GM19193 (cell line): ENCODE results near the gene NEO1.

Source experiments
- POLR2A ChIP-seq: IDR thresholded peaks from 4 replicates; pipeline ENCODE4 v1.6.1; 2011; ENCODE audit not compliant: insufficient read depth, insufficient read length; ENCODE audit errors: extremely low read depth

The NEO1 gene

DNA sequence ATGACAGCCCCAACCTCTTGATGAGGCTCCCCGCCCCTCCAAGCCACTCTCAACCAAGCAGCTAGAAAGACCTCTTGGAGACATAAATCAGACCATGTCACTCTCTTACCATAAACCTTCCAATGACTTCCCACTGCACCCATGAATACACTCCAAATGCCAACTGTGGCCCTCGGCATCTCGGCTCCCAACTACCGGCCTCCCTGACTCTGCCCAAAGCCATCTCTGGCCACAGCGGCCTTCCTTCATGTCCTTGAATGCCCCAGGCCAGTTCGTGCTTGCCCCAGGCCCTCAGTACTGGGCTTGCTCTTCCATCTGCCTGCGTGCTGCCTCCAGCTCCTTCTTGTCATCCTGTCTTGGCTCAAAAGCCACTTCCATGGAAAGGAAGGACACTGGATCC lies 284.5 kb downstream of the NEO1 start:
- TF ChIP-seq POLR2A, result no peak

DNA sequence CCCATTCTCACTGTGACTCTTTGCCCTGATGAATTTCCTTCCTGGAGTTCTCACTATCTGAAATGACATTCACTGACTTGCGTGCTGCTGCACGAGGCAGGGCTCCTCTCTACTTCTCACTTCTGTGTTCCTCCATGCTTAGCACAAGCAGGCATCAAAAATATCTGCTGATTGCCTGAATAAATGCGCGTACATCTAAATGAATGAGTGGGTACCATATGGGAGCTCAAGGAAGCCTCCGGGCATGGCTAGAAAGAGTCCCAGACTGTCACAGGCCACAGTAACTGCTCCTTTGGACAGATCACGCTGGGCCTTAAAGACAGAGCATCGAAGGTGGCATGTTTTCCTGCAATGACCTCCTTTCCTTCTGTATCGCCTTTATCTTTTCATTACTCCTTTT lies 284.9 kb downstream of the NEO1 start:
- no peak for TF ChIP-seq POLR2A

DNA sequence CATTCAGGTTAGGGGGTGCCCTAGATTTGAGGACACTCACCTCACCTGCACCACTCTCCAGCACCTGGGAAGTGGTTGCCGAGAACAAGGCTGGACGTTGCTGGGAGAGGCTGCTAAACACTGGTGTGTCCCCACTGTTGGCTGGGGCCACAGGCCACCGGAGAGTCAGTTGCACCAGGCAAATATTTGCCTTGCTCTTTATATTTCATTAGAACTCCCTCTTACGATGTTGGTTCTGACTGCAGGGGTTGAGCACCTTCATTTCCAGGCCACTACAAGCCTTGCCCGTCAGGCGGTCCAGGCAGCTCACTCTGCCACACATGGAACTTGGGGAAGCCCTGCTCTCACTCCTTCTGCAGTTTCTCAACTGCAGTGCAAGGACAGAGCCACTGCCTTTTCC lies 285.8 kb downstream of the NEO1 start:
- TF ChIP-seq POLR2A, result no peak

DNA sequence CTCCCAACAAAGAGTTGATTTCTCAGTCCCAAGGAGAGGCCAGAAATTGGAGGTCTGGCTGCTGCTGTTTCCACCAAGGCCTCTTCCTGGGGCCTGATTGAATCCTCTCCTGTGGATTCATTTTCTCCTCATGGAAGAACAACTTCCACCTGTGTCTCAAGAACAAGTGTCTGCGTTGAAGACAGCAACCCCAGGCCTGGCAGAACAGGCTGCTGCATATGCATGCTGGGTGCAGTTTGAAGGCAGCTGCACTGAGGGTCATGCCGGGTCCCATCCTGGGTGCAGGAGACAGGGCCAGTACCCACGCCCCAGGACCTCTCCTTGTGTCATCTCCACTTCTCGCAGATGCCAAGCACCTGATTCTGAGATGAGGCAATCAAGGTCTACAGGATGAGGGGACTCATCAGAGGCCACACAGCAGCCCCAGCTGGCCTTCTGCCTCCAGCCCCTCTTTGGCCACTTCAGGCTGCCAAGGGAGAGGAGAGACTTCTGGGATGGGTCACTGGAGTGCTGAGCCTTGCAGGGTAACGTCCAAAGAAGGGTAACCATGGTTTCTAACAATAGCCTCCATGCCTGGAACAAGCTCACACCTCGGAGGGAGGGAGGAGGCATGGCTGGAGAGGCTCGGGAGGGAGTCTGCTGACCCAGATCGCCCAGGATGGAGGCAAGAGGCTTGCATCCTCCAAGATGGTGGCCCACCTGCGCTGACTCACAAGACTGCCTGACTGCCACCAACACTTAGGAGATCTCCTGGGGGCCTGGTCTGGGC lies 286.5 kb downstream of the NEO1 start:
- no peak for TF ChIP-seq POLR2A

DNA sequence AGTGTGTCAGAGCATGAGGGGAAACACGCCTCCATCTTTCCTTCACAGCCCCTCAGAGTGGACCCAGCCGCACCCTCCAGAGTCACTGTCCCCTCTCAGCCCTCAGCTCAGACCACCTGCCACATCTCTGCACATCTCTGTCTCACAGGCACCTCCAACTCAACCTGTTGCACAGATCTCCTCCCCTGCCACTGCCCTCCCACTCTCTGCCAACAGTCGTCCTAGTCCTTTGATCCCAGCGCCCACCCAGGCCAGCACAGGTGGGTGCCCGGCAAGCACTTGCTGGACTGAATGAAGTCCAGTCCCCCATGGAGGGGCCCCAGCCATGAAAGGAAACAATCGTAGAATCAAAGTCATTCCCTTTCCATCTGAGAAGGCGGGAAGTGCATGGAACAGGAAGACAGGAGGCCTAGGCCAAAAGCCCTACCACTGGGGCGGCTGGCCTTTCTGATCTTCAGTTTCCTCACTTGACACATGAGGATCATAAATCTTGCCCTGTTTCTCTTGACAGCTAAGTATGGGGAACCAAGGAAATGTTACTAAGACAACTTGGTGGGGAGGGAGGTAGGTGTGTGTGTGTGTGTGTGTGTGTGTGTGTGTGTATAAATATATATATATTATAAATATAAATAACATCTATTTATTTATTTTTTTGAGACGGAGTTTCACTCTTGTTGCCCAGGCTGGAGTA lies 288.4 kb downstream of the NEO1 start:
- TF ChIP-seq POLR2A, result no peak

DNA sequence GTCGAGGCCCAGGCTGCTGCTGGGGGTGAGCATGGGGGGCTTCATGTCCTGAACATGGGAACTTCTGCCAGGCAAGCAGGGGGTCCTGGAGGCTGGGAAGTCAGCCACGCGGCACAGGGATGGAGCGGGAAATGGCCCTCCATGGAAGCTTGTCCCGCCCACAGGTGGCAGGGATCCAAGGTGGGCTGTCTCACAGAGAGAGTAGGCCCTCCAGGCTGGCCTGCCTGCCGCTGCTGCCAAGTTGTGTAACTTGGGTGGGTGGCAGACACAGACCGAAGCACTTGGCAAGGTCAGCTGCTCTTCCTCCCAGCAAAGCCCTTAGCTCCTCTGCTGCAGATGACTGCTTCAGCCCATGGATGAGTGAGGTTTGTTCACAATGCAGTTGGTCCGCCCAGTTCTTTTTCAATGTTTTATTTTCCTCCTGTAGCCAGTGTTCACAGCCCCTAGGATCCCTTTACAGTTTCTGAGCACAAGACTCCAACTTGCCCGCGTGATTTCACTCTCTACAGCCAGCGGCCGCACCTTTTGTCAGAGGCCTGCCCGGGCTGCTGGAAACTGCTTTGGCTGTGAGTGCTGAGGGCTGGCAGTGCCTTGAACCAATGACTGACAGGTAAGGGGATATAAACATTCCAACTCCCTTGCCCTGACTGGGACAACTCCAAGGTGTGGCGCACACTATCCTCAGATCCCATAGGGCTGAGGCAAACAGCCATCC lies 289.8 kb downstream of the NEO1 start:
- no peak for TF ChIP-seq POLR2A

DNA sequence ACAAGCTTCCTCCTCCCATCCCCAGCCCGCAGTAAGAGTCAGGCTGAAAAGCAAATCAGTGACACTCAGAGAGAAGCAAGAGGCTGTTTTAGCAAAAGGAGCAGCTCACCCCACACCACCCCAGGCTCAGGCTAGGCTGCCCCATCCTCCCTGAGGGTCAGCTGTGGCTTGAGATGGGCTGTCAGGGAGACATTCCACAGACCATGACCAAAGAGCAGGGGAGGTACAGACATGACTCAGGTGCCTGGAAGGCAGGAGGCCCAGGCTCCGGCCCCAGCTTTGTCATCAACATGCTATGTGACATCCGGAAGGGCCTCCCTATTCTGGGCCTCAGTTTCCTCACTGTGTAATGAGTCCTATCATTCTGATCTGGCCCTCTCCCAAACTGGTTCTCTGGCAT lies 291.8 kb downstream of the NEO1 start:
- no peak for TF ChIP-seq POLR2A

DNA sequence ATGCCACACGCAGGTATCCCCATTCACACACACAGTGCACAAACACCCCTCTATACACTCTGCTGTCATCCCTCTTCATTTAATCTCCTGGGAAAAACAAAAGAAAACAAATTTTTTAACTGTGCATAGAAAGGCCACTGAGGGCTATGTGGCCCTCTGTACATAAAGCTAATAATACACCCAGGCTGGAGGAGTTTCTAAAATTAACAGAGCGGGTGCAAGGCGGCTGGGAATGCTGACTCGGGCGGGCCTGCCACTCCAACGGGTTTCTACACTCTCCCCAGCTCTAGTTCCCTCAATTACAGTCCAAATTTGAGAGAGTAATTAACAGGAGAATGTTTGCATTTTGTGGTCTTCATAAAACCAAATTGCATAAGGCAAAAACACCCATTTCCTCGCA lies 293.4 kb downstream of the NEO1 start:
- TF ChIP-seq POLR2A, result no peak

DNA sequence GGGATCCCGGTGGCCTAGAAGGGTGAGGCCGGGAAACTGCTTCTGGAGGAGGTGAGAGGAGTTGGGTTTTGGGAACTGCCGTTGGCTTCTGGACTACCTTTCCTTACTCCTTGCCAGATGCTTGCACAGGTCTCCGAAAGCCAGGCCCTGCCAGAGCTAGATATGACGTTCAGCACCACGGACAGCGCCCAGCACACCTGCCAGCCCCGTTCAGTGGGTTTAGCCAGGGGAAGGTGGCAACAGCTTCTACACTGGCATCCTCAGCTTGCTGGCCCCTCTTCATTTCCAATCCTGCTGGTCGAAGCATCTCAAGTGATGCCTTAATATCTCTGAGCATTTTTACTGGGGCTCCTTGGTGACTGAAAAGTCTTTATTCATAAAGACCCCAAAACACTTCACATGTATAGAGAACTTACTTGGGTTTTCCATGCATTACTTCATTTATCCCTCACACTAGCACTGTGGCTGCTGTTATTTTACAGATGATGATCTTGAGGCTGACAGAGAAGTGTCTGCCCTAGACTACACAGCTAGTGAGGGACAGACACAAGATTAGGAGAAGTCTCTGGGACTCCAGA lies 294.6 kb downstream of the NEO1 start:
- no peak for TF ChIP-seq POLR2A

DNA sequence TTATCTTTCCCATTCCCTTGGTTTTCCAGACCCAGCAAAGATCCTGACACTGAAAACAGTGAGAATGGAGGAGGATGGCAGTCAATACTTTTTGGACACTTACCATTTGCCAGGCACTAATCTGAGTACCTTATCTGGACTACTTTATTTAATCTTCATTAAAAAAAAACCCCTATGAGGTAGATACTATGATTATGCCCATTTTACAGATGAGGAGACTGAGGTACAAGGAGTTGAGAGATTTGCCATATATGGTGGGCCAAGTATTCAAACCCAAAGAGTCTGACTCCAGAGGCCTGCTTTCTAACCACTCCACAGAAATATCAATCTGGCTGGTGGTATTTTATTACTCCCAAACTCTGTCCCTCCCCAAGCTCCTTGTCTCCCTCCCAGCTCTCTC lies 296.9 kb downstream of the NEO1 start:
- TF ChIP-seq POLR2A, result no peak

DNA sequence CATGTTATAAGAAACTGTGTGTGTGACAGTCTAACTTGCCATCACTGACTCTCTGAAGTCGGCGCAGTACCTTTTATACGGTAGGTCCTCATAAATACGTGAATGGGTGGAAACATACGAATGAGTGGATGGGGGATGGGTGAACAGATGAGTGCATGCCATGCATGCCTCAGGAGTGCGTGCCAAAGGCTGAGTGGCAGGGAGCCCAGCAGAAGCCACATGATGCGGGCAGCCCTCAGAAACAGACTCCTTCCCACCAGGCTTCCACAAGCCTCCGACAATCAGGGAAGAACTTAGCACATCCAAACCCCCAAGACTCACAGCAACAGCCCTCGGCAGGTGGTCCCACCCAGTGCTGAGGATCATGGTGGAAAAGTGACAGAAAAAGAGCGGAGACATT lies 299.8 kb downstream of the NEO1 start:
- TF ChIP-seq POLR2A, result no peak

DNA sequence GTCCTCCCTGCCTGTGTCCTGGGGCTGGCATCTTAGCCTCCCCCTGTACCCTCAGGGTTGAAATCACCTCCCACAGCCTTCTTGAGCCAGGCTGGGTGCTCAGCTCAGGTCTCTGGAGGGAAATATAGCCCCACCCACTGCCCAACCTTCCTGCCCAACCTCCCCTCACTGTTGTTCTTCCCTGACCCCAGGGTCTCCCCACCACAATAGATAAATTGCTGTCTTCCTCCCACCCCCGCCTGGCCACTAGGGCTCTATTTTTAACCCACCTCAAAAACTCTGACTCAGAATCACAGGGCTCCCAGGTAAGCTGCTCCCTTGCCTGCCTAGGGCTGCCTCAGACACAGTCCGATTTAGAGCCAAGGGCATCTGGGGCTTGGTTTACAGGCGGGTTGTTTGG lies 301.5 kb downstream of the NEO1 start:
- no peak for TF ChIP-seq POLR2A

DNA sequence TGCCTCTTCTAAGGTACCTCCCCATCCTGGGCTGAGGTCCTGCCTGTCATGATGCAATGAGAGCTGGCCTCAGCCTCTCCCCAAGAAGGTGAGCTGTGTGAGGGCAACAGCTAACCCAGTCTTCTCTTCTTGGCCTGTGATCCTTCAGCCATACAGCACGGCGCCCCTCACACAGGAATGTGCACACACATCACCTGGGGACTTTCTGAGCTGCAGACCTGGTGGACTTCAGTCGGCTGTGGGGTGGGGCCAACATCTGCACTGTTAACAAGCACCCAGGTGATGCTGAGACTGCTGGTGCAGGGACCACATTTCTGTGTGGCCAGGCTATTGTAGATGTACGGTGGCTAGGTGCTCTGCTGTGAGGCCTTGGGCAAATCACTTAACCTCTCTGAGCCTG lies 302.0 kb downstream of the NEO1 start:
- no peak for TF ChIP-seq POLR2A
